Colonic mucosa (tissue), 4 donors: ENCODE measurements around the gene TBC1D22A. TPM values are rescaled to one million over a fixed set of nuclear protein-coding genes. Genes with fewer than 3 reads are reported as not detected.

Experiments used
- DNase-seq: peaks from one replicate; pipeline ENCODE4 v3.0.0-alpha.2; 2020
- H3K27ac ChIP-seq: fragments of 200-600 bp; one replicate; pipeline ENCODE4 v1.8.0; 2021
- H3K27me3 ChIP-seq: fragments of 200-600 bp; one replicate; pipeline ENCODE4 v1.8.0; 2021
- H3K36me3 ChIP-seq: fragments of 200-600 bp; one replicate; pipeline ENCODE4 v1.8.0; 2021
- H3K4me1 ChIP-seq: fragments of 200-600 bp; one replicate; pipeline ENCODE4 v1.8.0; 2021; ENCODE audit warnings: mild to moderate bottlenecking
- H3K4me3 ChIP-seq: fragments of 200-600 bp; one replicate; pipeline ENCODE4 v1.8.0; 2021
- H3K9ac ChIP-seq, 2 donors: one replicate each; pipeline ENCODE4 v1.7.0; 2013; ENCODE audit warnings: control low read depth in 2 of 2, low read depth in 2 of 2, low read length in 2 of 2
- H3K9me3 ChIP-seq: fragments of 200-600 bp; one replicate; pipeline ENCODE4 v1.8.0; 2021
- intact Hi-C: fragments of 100-400 bp; cut with DNase I; formaldehyde crosslinking; loops from one replicate; pipeline ENCODE4 v1.14.1; 2022
- total RNA-seq, 2 donors: library from RNA; stranded (reverse); fragmentation: NEBNext Ultra II Directional in 1 of 2; extraction: Animal tissue kit (Norgen Biotek cat#: 25700) in 1 of 2; gene quantifications; one replicate each; pipeline ENCODE4 v1.2.1, GENCODE V29; 2021
- TF ChIP-seq, protein P1 (sequence below): fragments of 200-600 bp; IDR thresholded peaks from one replicate; pipeline ENCODE4 v1.8.0; 2022; ENCODE audit warnings: antibody characterized with exemption, mild to moderate bottlenecking
- donor health status: healthy.
- donor health status: DM: no; HTN: no; CAD: no.
- donor health status: DM: no; HTN: no; CAD: no.

TBC1D22A gene
- total RNA-seq, 2 donors from 2014 or later: 34.2 to 36.4 TPM

DNA sequence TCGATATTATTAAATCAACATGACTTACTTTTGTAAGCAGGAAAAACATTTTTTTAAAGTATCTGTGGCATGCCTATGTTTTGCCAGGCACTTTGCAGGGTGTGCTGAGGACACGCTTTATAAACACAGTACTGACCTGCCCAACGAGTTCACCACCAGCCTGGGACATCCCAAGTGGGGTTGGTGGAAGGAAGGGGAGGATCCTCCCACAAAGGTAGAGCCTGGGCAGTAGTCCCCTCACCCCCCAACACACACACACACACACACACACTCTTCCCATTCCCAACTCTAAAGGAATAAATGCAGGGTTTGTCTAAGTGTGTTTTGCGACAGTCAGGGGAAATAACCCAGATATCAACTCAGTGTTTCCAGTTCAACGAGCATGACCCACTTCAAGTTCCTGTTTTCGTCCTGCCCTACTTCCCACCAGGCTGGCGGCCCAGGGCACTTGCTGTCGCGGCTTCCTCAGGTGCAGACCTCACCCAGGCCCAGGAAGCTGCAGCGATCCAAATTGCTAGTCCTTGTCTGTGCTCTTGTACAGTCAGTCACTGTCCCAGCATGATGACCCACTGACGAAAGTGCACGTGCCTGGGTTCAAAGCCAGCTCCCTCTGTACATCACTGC, 27.5 kb upstream of the TBC1D22A start:
- Histone ChIP-seq H3K27me3 (no peaks in the 10 kb centered on the region), H3K4me1 (peaks cover 49% of the 10 kb centered on the region), H3K36me3 (no peaks in the 10 kb centered on the region), H3K9ac (peak overlapping the region; percentile 60 to 87), H3K4me3 (no peak overlapping the region), H3K9me3 (no peaks in the 10 kb centered on the region), H3K27ac (peak overlapping the region; percentile 51)
- intact Hi-C loops: loop anchor here (10.0 kb wide), 1 partner anchor 160 kb away; no protein-coding TSS in a partner anchor
- peak; percentile 61 for DNase-seq
- TF ChIP-seq, protein P1, sequence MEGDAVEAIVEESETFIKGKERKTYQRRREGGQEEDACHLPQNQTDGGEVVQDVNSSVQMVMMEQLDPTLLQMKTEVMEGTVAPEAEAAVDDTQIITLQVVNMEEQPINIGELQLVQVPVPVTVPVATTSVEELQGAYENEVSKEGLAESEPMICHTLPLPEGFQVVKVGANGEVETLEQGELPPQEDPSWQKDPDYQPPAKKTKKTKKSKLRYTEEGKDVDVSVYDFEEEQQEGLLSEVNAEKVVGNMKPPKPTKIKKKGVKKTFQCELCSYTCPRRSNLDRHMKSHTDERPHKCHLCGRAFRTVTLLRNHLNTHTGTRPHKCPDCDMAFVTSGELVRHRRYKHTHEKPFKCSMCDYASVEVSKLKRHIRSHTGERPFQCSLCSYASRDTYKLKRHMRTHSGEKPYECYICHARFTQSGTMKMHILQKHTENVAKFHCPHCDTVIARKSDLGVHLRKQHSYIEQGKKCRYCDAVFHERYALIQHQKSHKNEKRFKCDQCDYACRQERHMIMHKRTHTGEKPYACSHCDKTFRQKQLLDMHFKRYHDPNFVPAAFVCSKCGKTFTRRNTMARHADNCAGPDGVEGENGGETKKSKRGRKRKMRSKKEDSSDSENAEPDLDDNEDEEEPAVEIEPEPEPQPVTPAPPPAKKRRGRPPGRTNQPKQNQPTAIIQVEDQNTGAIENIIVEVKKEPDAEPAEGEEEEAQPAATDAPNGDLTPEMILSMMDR: no peak

DNA sequence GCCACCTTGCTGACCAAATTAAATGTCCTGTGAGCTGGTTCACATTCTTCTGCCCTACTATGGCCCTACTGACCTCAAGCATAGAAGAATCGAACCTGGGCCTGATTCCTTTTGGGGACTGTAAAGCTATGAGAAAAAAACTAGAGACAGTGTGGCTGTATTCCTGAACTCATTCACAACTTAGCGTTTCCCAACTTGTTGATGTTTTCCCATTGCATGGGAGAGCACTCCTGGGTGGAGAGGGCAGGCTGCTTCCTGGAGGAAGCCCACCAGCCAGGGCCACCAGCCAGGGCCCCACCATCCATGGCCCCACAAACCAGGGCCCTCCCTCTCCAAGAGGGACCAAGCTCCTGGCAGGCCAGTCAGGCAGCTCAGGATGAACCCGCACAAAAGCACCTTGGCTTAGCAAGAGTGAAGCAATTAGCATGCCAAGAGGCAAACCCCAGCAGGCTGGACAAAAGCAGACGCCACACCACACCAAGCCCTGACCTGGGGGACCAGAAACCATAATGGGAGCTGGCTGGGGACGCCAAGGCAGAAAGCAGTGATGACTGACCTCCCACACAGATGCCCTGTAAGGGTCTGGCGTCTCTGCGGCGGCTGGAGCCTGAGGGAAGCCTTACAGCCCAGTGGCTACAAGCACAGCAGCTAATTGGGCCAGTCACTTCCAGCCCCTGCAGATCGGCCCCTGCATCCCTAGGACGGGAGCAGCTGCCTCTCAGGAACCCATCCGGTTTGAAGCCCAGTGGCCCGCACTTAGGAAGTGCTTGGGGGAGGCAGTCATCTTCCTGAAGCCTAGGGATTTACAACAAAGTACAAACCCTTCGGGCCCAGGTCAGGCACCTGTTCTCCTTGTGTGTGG, 26.5 kb upstream of the TBC1D22A start:
- intact Hi-C loops: loop anchor here (10.0 kb wide), 1 partner anchor 161 kb away; no protein-coding TSS in a partner anchor
- no peaks in the 10 kb centered on the region for H3K27me3 ChIP-seq
- DNase-seq: no peak
- peak overlapping the region; percentile 60 to 87 for H3K9ac ChIP-seq
- no peaks in the 10 kb centered on the region for H3K9me3 ChIP-seq
- TF ChIP-seq, protein P1: no peak
- peaks cover 47% of the 10 kb centered on the region for H3K4me1 ChIP-seq
- H3K27ac ChIP-seq: peak overlapping the region; percentile 51
- H3K36me3 ChIP-seq: no peaks in the 10 kb centered on the region
- peak overlapping the region; percentile 84 for H3K4me3 ChIP-seq

DNA sequence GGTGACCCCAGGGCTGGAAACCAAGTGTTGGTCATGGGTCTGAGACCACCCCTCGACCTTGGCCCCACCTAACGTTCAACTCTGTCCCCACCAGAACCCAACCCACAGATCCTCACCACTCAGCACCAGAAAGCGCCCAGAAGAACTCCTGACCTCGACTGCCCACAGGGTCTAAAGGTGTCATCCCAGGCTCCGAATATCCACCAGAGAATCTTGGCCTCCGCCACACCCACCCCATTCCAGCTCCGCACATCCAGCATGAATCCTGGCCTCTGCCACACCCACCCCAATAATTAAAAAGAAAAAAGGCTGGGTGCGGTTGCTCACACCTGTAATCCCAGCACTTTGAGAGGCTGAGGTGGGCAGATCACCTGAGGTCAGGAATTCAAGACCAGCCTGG, 25.7 kb upstream of the TBC1D22A start:
- intact Hi-C loops: loop anchor here (10.0 kb wide), 1 partner anchor 162 kb away; no protein-coding TSS in a partner anchor
- no peaks in the 10 kb centered on the region for H3K9me3 ChIP-seq
- H3K9ac ChIP-seq: peak overlapping the region; percentile 35 to 87
- peak; percentile 69 for DNase-seq
- H3K4me3 ChIP-seq: peak overlapping the region; percentile 84
- H3K27me3 ChIP-seq: no peaks in the 10 kb centered on the region
- TF ChIP-seq, protein P1: no peak
- H3K4me1 ChIP-seq: peaks cover 40% of the 10 kb centered on the region
- H3K36me3 ChIP-seq: no peaks in the 10 kb centered on the region
- peak overlapping the region; percentile 85 for H3K27ac ChIP-seq

DNA sequence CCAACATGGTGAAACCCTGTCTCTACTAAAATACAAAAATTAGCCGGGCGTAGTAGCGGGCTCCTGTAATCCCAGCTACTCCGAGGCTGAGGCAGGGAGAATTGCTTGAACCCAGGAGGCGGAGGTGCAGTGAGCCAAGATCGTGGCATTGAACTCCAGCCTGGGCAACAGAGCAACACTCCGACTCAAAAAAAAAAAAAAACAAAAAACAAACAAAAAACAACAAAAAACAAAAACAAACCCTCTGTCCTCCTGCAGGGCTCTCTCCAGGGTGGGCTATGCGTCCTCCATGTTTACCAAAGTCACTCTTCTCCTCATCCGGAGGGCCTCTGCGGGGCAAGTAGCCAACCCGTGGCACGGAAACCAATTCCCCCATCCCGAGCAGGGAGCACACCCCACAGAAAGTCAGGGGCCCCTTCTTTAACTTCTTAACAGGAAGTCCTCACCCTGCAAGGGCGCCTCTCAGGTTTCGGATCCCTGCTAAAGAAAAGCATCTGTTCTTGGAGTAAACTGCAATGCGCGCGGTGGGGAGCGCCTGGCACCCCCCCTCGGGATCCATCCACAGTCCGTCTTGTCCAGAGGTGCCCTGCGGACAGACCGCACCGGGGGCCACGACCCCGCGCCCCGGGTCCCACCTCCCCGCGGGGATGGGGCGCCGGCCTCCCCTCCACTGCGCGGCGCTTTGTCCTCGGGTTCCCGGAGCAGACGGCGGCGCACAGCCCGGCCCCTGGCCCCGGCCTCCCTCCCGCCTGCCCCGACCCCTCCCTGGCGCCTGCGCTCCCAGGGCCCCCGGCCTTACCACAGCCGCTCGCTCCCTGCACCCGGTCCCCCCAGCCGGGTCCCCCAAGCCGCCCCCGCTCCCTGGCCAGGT, 25.1 kb upstream of the TBC1D22A start:
- Histone ChIP-seq H3K27ac (peak overlapping the region; percentile 85), H3K27me3 (no peaks in the 10 kb centered on the region), H3K36me3 (no peaks in the 10 kb centered on the region), H3K9me3 (no peaks in the 10 kb centered on the region), H3K4me3 (peak overlapping the region; percentile 84), H3K4me1 (peaks cover 36% of the 10 kb centered on the region), H3K9ac (peak overlapping the region; percentile 87 to 92)
- no peak for DNase-seq
- intact Hi-C loops: loop anchor here (10.0 kb wide), 1 partner anchor 163 kb away; no protein-coding TSS in a partner anchor
- TF ChIP-seq, protein P1: no peak
